Measurements from ENCODE around the gene SNX33.

SNX33 gene

DNA sequence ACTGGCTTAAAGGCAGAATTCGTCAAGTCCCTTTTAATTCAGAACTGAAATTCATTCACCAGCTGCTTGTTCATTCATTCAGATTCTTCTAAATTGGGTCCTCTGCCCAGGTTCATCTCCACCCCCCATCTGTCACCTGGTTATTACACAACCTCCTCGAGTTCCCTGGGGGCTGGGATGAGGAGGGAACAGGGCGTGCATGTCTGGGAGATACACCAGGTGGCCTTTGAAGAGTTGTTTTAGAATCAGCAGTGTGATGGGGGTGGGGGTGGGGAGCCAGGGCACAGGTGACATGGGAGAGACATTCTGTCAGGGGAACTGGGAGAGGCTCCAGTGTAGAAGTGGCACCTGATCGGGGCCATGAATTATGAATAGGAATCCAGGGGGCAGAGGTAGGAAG lies 8.2 kb downstream of the SNX33 start:
- no peaks in the 10 kb centered on the region for H3K36me3 ChIP-seq (ENCODE audit: insufficient read depth, low read length)
- no peak overlapping the region for H3K27ac ChIP-seq
- no peak for TF ChIP-seq POLR2AphosphoS5 (IDR thresholded peaks at IDR 0.05; ENCODE audit: borderline replicate concordance, low read depth, low read length)
- no peak for TF ChIP-seq FOXP2 (optimal IDR thresholded peaks at IDR 0.05; ENCODE audit: control extremely low read depth, extremely low read length, insufficient read depth)
- no peak for TF ChIP-seq EZH2 (IDR thresholded peaks at IDR 0.05)
- H3K9me3 ChIP-seq (ENCODE audit: low read depth, low read length): no peaks in the 10 kb centered on the region
- no peak for DNase-seq (ENCODE audit: low read depth, low spot score)
- no peak overlapping the region for H3K4me3 ChIP-seq
- no peak overlapping the region for H3K9ac ChIP-seq (ENCODE audit: insufficient read length)

DNA sequence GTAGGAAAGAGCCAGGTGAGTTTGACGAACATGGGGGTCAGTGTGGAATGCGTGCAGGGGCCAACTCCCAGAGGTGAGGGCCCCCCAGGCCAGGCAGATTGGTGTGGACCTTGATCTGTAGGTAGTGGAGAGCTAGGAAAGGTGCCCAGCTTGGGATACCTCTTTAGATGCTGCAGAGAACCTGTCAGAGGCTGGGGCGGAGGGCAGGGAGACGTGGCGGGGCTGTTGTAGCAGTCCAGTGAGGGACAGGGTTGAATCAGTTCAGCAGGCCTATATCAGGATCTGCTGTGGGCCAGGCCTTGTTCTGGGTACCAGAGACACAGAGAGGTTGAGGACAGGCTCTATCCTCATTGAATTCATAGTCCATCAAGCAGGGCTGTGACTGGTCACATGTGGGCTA lies 8.6 kb downstream of the SNX33 start:
- no peak for TF ChIP-seq FOXP2 (optimal IDR thresholded peaks at IDR 0.05; ENCODE audit: control extremely low read depth, extremely low read length, insufficient read depth)
- TF ChIP-seq POLR2AphosphoS5 (IDR thresholded peaks at IDR 0.05; ENCODE audit: borderline replicate concordance, low read depth, low read length): no peak
- TF ChIP-seq EZH2 (IDR thresholded peaks at IDR 0.05): no peak
- H3K9ac ChIP-seq (ENCODE audit: insufficient read length): no peak overlapping the region
- DNase-seq (ENCODE audit: low read depth, low spot score): no peak
- no peaks in the 10 kb centered on the region for H3K9me3 ChIP-seq (ENCODE audit: low read depth, low read length)
- no peaks in the 10 kb centered on the region for H3K36me3 ChIP-seq (ENCODE audit: insufficient read depth, low read length)
- H3K27ac ChIP-seq: no peak overlapping the region
- H3K4me3 ChIP-seq: no peak overlapping the region

- Histone ChIP-seq H3K9me3 (ENCODE audit: low read depth, low read length) (no peaks in the 10 kb centered on the region), H3K27ac (no peak overlapping the region), H3K4me3 (no peak overlapping the region), H3K36me3 (ENCODE audit: insufficient read depth, low read length) (no peaks in the 10 kb centered on the region), H3K9ac (ENCODE audit: insufficient read length) (no peak overlapping the region)
- no peak for TF ChIP-seq FOXP2 (optimal IDR thresholded peaks at IDR 0.05; ENCODE audit: control extremely low read depth, extremely low read length, insufficient read depth)
- TF ChIP-seq EZH2 (IDR thresholded peaks at IDR 0.05): no peak
- no peak for TF ChIP-seq POLR2AphosphoS5 (IDR thresholded peaks at IDR 0.05; ENCODE audit: borderline replicate concordance, low read depth, low read length)
- DNase-seq (ENCODE audit: low read depth, low spot score): no peak
Observed at GRCh38 chr15:75656813-75657212, 9.1 kb downstream of the SNX33 start.

DNA sequence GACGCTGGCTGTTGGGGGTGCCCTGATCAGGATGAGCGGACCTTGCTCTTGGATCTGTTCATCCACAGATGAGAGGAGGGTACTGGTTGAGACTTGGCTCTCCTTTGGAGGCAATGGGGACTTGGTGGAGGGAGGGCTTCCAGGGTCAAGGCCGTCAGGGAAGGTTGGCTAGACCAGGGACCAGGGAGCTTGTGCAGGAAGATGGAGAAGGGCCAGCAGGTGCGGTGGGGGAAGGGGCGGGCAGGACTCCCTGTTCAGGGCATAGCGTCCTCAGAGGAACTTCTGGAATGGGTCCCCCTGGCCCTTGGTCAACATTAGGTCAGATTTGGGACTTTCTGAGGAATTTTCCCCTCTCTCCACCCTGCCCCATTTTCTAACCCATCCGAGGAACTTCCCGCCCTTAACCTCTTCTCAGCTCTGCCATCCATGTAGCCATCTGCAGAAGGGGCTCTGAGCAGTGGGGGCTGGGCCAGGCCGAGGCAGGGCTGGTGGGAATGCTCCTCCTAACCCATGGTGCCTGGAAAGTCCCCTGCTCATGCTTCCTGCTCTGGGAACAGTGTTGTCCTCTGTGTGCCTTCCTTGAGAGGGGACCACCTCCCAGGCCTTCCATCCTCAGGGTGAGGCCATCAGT lies 11.5 kb downstream of the SNX33 start:
- TF ChIP-seq FOXP2 (optimal IDR thresholded peaks at IDR 0.05; ENCODE audit: control extremely low read depth, extremely low read length, insufficient read depth) (no peak), EZH2 (IDR thresholded peaks at IDR 0.05) (no peak), POLR2AphosphoS5 (IDR thresholded peaks at IDR 0.05; ENCODE audit: borderline replicate concordance, low read depth, low read length) (no peak)
- Histone ChIP-seq H3K36me3 (ENCODE audit: insufficient read depth, low read length) (no peaks in the 10 kb centered on the region), H3K9ac (ENCODE audit: insufficient read length) (no peak overlapping the region), H3K4me3 (no peak overlapping the region), H3K9me3 (ENCODE audit: low read depth, low read length) (no peaks in the 10 kb centered on the region), H3K27ac (no peak overlapping the region)
- DNase-seq (ENCODE audit: low read depth, low spot score): no peak

GRCh38 chr15:75659928-75660645 lies 12.4 kb downstream of the SNX33 start:
- H3K4me3 ChIP-seq: no peak overlapping the region
- no peak overlapping the region for H3K9ac ChIP-seq (ENCODE audit: insufficient read length)
- no peak overlapping the region for H3K27ac ChIP-seq
- TF ChIP-seq EZH2 (IDR thresholded peaks at IDR 0.05): no peak
- no peak for TF ChIP-seq POLR2AphosphoS5 (IDR thresholded peaks at IDR 0.05; ENCODE audit: borderline replicate concordance, low read depth, low read length)
- no peak for TF ChIP-seq FOXP2 (optimal IDR thresholded peaks at IDR 0.05; ENCODE audit: control extremely low read depth, extremely low read length, insufficient read depth)
- no peaks in the 10 kb centered on the region for H3K36me3 ChIP-seq (ENCODE audit: insufficient read depth, low read length)
- H3K9me3 ChIP-seq (ENCODE audit: low read depth, low read length): no peaks in the 10 kb centered on the region
- no peak for DNase-seq (ENCODE audit: low read depth, low spot score)

- Histone ChIP-seq H3K9me3 (ENCODE audit: low read depth, low read length) (no peaks in the 10 kb centered on the region), H3K27ac (no peak overlapping the region), H3K36me3 (ENCODE audit: insufficient read depth, low read length) (no peaks in the 10 kb centered on the region), H3K9ac (ENCODE audit: insufficient read length) (no peak overlapping the region), H3K4me3 (no peak overlapping the region)
- DNase-seq (ENCODE audit: low read depth, low spot score): no peak
- no peak for TF ChIP-seq EZH2 (IDR thresholded peaks at IDR 0.05)
- no peak for TF ChIP-seq FOXP2 (optimal IDR thresholded peaks at IDR 0.05; ENCODE audit: control extremely low read depth, extremely low read length, insufficient read depth)
- no peak for TF ChIP-seq POLR2AphosphoS5 (IDR thresholded peaks at IDR 0.05; ENCODE audit: borderline replicate concordance, low read depth, low read length)
Observed at GRCh38 chr15:75661100-75661755, 13.5 kb downstream of the SNX33 start.

DNA sequence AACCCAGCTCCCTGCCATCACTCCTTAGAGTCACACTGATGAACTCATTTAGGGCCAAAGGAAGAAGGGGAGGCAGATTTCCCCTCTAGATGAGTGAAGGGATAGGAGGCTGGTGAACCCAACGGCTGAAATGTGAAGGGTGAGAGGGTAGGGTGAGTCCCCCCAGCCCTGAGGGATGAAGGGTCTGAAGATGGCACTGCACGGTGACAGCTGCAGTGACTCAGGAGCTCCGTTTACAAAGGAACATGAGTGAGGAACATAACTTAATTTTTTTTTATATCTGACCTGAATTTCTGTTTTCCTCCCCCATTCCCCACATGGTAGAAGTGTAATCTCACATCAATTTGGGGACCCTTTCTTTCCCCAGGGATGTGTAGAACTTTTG lies 14.0 kb downstream of the SNX33 start:
- Histone ChIP-seq H3K9ac (ENCODE audit: insufficient read length) (no peak overlapping the region), H3K27ac (no peak overlapping the region), H3K9me3 (ENCODE audit: low read depth, low read length) (no peaks in the 10 kb centered on the region), H3K36me3 (ENCODE audit: insufficient read depth, low read length) (no peaks in the 10 kb centered on the region), H3K4me3 (no peak overlapping the region)
- no peak for DNase-seq (ENCODE audit: low read depth, low spot score)
- TF ChIP-seq POLR2AphosphoS5 (IDR thresholded peaks at IDR 0.05; ENCODE audit: borderline replicate concordance, low read depth, low read length) (no peak), FOXP2 (optimal IDR thresholded peaks at IDR 0.05; ENCODE audit: control extremely low read depth, extremely low read length, insufficient read depth) (no peak), EZH2 (IDR thresholded peaks at IDR 0.05) (no peak)

- Histone ChIP-seq H3K27ac (no peak overlapping the region), H3K9ac (ENCODE audit: insufficient read length) (no peak overlapping the region), H3K36me3 (ENCODE audit: insufficient read depth, low read length) (no peaks in the 10 kb centered on the region), H3K9me3 (ENCODE audit: low read depth, low read length) (no peaks in the 10 kb centered on the region), H3K4me3 (no peak overlapping the region)
- TF ChIP-seq FOXP2 (optimal IDR thresholded peaks at IDR 0.05; ENCODE audit: control extremely low read depth, extremely low read length, insufficient read depth) (no peak), EZH2 (IDR thresholded peaks at IDR 0.05) (no peak), POLR2AphosphoS5 (IDR thresholded peaks at IDR 0.05; ENCODE audit: borderline replicate concordance, low read depth, low read length) (no peak)
- DNase-seq (ENCODE audit: low read depth, low spot score): no peak
Observed at GRCh38 chr15:75662823-75663519, 15.3 kb downstream of the SNX33 start.

Data from SK-N-MC (cell line).